Thoracic aorta (tissue), 2 donors: ENCODE data around the gene GARIN5A. TPM values are rescaled to one million over a fixed set of nuclear protein-coding genes. Genes with fewer than 3 reads are reported as not detected.

ENCODE experiments used
- ATAC-seq: fragments of 150-250 bp; one replicate; pipeline ENCODE4 v1.8.0; 2017; ENCODE audit warnings: low read depth; ENCODE audit not compliant: insufficient number of reproducible peaks, low FRiP score
- DNase-seq: peaks from one replicate; pipeline ENCODE4 v3.0.0-alpha.2; 2020; ENCODE audit warnings: low spot score
- H3K27ac ChIP-seq, 2 donors: fragments of 200-600 bp; sonication (generic); 1 replicate in 1 of 2; 2 replicates in 1 of 2; pipeline ENCODE4 v1.5.1; 2016; ENCODE audit warnings: mild to moderate bottlenecking in 2 of 2, moderate library complexity in 2 of 2
- H3K27me3 ChIP-seq: fragments of 200-600 bp; sonication (generic); replicated peaks from 2 replicates; pipeline ENCODE4 v1.6.0; 2016; ENCODE audit warnings: mild to moderate bottlenecking; ENCODE audit not compliant: insufficient read depth
- H3K36me3 ChIP-seq: fragments of 200-600 bp; sonication (generic); one replicate; pipeline ENCODE4 v1.5.1; 2016
- H3K4me1 ChIP-seq, 2 donors: fragments of 200-600 bp; sonication (generic); 1 replicate in 1 of 2; 2 replicates in 1 of 2; pipeline versions ENCODE4 v1.5.1 to v1.6.0; 2016; ENCODE audit warnings: low read depth in 2 of 2, mild to moderate bottlenecking in 1 of 2; ENCODE audit not compliant: control insufficient read depth in 1 of 2
- H3K4me3 ChIP-seq: fragments of 200-600 bp; sonication (generic); 2 replicates; pipeline ENCODE4 v1.5.1; 2016; ENCODE audit warnings: mild to moderate bottlenecking
- H3K9me3 ChIP-seq: fragments of 200-600 bp; sonication (generic); 2 replicates; pipeline ENCODE4 v1.5.1; 2016
- total RNA-seq, 2 donors: library from RNA; depleted of rRNA; stranded (reverse); fragments of >200 nt; gene quantifications; one replicate each; pipeline versions ENCODE4 v1.1.0 to v1.2.3, GENCODE V29; 2016
- TF ChIP-seq, protein P1 (sequence below): fragments of 200-600 bp; sonication (generic); IDR thresholded peaks from one replicate; pipeline ENCODE4 v1.5.1; 2019; ENCODE audit warnings: antibody characterized with exemption

The GARIN5A gene
- total RNA-seq, 2 donors from 2014 or later = 0.56 TPM; not detected in 1

DNA sequence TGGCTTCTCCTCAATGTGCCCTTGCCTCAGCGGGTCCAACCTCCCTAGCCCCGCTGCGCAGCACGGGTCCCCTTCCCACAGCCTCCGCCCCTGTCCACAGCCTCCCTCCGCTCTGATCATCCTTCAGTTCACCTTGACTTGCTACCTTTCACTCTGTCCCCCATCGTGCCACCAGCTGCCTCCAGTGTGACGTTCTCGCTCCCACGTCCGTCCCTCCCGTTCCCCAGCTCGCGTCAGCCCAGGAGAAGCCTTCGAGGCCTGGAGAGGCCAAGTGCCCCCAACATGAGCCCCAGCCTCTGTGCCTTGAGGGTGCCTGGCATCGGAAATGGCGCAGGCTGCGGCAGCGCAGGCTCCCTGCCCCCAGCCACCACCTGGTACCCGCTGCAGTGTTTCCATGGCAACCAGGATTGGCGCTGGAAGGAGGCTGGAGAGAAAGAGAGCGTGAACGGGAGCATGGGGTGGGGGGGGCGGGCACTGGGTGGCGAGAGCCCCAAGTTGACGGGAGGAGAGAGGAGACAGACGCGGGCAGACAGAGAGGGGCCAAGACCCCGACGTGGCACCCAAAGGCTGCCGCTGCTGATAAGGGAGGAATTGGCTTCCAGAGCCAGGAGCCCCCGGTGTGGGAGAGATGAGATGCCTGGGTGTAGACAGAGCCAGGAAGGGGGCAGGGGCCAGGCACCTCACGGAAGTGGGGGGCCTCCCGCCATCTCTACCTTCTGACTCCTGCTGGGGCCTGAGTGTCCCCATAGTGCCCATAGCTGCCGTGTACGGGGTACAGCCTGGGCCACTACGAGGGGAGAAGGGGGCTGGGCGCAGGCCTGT, 37.9 kb upstream of the GARIN5A start:
- no peaks in the 10 kb centered on the region for H3K27me3 ChIP-seq
- peaks cover 7 to 10% of the 10 kb centered on the region in 2 donors for H3K4me1 ChIP-seq
- DNase-seq (no peak), ATAC-seq (no peak)
- no peaks in the 10 kb centered on the region for H3K9me3 ChIP-seq
- no peak overlapping the region for H3K4me3 ChIP-seq
- H3K36me3 ChIP-seq = no peaks in the 10 kb centered on the region
- TF ChIP-seq, protein P1, sequence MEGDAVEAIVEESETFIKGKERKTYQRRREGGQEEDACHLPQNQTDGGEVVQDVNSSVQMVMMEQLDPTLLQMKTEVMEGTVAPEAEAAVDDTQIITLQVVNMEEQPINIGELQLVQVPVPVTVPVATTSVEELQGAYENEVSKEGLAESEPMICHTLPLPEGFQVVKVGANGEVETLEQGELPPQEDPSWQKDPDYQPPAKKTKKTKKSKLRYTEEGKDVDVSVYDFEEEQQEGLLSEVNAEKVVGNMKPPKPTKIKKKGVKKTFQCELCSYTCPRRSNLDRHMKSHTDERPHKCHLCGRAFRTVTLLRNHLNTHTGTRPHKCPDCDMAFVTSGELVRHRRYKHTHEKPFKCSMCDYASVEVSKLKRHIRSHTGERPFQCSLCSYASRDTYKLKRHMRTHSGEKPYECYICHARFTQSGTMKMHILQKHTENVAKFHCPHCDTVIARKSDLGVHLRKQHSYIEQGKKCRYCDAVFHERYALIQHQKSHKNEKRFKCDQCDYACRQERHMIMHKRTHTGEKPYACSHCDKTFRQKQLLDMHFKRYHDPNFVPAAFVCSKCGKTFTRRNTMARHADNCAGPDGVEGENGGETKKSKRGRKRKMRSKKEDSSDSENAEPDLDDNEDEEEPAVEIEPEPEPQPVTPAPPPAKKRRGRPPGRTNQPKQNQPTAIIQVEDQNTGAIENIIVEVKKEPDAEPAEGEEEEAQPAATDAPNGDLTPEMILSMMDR = no peak
- no peak overlapping the region for H3K27ac ChIP-seq

DNA sequence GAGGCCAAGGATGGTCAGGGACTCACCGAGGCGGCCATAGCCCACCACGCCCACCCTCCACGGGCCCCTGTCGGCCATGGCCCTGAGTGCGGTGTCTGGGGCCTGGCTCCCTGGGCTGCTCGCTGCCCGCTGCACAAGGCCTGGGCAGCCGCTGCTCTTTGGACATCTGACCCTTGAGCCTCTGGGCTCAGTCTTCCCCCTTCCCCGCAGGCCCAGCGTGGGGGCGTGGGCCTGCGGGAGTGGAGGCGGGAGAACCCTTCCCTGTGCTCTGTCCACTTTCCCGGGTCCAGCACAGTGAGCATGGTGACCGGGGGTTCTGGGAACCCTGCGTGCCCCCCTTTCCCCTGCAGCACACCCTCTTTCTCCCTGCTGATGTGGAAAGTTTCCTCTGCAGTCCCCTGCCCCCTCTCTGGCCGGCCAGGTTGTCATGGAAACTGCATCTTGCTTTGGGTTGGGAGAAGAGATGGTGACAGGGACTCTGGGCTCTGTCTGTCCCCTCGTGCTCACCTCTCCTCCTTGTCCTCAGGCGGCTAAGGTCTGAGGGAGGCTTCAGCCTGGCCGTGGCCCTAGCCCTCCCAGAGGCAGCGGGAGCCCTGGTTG, 37.2 kb upstream of the GARIN5A start, which contains the start of gene ASPDH:
Gene ASPDH, minus strand, starts transcription at position 168 of the 600 bp plus-strand sequence. Its CDS starts 90 bp downstream, at position 78.
- Histone ChIP-seq H3K9me3 (no peaks in the 10 kb centered on the region), H3K27me3 (no peaks in the 10 kb centered on the region), H3K36me3 (no peaks in the 10 kb centered on the region), H3K4me3 (no peak within 1 kb of the TSS), H3K27ac (no peak within 1 kb of the TSS), H3K4me1 (peaks cover 7 to 10% of the 10 kb centered on the region in 2 donors)
- TF ChIP-seq, protein P1 = no peak
- DNase-seq (no peak), ATAC-seq (no peak)

DNA sequence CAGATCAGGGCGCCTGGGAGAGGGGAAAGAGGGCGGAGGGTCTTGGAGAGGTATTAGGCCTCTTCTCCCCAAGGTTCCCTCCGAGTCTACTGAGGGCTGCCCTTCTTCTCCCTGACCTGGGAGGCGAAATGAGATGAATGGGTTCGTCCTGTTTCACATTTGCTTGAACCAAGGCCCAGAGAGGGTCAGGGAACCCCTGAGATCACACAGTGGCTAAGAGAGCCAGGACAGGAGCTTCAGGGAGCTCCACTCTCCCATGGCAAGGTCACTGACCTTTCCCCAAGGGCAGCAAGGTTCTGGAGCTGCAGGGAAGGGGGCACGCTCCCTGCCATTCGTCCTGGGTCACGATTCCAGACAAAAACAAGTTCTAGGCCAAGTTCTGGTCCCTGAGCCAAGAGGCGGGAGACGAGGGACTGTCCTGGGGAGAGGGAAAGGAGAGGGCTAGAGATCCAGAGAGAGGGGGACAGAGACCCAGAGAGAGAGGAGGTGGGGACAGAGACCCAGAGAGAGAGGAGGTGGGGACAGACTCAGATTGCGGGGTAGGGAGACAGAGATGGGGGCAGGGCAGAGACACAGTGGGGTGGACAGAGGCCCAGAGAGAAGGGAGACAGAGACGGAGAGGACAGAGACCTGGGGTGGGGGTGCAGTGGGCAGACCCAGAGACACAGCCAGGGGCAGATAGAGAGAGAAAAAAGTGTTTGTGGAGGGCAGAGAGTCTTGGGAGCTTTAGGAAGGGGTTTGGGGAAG, 36.5 kb upstream of the GARIN5A start:
- H3K4me3 ChIP-seq = no peak overlapping the region
- TF ChIP-seq, protein P1 = no peak
- H3K9me3 ChIP-seq = no peaks in the 10 kb centered on the region
- no peaks in the 10 kb centered on the region for H3K27me3 ChIP-seq
- H3K27ac ChIP-seq = no peak overlapping the region
- no peak for ATAC-seq
- peaks cover 7 to 10% of the 10 kb centered on the region in 2 donors for H3K4me1 ChIP-seq
- DNase-seq = no peak
- H3K36me3 ChIP-seq = no peaks in the 10 kb centered on the region

DNA sequence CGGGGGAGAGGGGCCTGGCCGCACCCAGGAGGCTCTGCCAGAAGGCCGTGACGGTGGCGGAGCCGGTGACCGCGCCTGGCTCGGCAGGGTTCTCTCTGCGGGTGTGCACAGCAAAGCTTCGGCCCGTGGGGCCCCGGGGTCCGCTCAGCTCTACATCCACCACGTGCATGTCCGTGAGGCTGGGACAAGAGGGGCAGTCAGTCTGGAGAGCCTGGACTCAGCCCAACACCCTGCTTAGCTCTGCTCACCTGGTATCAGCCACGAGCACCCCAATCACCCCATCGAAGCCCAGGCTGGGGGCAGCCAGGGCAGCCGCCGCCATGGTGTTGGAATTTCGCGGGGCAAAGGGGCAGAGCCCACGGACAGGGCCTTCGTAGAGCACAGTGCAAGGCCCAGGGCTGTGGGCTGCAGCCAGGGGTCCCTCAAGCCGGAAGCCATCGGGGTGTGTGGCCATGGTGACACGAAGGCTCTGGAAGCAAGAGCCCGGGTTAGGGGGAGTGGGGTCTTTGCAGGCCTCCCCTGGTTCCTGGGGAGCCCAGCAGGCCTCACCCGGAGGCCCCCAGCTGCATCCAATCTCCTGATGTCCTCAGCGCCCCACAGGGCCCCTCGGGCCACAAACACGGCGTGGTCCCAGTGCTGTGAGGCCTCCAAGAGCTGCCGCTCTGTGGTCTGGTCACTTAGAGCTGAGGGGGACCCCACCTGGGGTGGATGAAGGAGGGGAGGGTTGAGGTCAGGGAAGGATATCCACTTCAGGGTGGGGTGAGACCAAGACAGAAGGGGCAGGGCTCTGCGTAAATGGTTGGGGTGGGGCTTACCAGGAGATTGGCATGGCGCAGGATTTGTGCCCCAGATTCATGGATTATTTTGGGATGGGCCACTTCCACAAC, 35.7 kb upstream of the GARIN5A start:
- TF ChIP-seq, protein P1 = no peak
- Histone ChIP-seq H3K27me3 (no peaks in the 10 kb centered on the region), H3K27ac (no peak overlapping the region), H3K4me1 (peaks cover 7 to 10% of the 10 kb centered on the region in 2 donors), H3K4me3 (no peak overlapping the region), H3K9me3 (no peaks in the 10 kb centered on the region), H3K36me3 (no peaks in the 10 kb centered on the region)
- ATAC-seq (no peak), DNase-seq (no peak)
